ENCODE results near the gene C12orf60.
"Not testable (repeated sequence)": the region's sequence is repeated elsewhere in the genome, so short reads cannot be mapped to it uniquely, and the experiment has no call there.

Gene C12orf60, protein sequence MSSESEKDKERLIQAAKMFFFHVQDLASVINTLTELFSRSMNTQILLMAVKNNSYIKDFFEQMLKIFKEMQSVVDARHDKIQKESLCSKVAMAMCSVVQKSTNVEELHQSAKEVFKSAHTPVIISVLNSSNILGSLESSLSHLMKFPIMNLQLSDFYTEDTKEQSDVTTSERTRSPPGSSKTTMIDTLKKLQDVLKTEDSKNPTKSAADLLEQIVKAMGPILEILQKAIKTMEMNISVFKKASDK

DNA sequence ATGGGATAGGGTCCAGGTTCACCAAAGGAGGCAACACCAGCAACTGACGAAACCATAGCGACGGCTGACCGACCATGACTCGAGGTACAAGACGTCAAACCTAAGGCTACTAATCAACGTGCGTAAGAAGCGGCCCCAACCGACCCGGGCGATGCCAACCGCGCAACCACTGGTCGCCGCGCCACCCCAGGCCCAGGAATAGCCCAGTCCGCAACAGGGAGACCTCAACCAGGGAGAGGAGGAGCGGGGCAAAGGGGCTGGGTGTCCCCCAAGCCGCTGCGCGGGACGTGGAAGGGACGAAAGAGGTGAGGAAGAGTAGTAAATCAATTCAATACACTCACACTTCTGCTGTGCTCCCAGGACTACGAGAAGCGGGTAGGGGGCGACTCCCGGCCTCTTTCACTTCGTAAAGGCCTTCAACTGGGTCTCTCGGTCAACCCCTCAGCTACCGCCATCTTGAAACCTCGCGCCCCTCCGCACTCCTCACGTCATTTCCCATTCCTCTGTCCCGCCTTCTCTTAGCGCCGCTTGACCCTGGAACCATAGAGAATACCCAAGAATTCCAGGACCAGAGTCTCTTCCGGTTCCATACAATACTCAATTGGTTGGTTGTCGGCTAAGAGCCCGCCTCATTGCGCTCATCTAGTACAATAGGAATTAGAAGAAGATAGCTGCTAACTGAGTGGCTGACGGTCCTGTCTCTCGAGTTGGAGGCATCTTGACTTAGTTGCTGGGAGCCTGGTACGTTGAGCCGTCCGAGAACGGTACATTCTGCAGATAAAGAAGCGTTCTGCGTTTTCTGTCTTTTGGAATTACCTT is at the start of gene C12orf60, which contains the start of gene WBP11:
Gene C12orf60, plus strand, starts transcription at position 660 of the 819 bp plus-strand sequence. CDS start 19,266 bp downstream, outside the sequence.
Gene WBP11, minus strand, starts transcription at position 468 of the 819 bp plus-strand sequence. CDS start 2,095 bp downstream, outside the sequence.
- peak; percentile 99 for DNase-seq (ENCODE audit: low read depth)

DNA sequence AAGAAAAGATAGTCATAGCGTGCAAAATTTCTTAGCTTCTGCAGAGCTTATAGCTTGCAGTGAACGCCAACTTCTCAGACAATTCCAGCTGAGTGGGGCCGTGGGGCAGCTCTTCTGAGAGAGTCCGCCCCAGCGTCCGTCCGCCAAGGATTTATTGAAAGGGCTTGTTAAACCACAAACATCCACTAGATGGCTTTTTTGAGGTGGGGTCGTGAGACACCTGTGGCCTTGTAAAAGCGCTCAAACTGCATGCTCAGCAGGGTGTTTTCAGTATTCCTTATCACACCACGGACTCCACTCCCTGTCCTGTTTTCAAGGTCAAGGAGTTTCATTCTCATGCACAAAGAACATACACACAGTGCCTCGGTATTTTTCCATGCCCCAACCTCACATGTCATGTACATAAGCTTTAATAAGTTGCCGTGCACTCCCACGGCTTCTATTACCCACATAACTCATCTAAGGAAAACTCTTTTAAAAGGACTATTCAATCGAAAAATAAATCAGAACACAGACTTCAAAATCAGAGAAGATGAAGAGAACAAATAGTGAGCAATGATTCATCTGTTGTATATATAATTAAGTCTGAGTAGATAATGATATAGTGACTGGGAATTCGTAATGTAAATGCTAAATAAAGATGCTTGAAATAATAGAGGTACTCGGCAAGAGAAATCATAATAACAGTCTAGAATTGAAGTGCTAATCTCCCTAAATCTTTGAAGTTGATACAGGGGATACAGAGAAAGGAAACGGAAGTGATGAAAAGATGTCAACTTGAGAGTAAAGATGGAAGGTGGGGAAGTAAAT is 46.9 kb upstream of the C12orf60 start:
- DNase-seq (ENCODE audit: low read depth), result peak; percentile 44

DNA sequence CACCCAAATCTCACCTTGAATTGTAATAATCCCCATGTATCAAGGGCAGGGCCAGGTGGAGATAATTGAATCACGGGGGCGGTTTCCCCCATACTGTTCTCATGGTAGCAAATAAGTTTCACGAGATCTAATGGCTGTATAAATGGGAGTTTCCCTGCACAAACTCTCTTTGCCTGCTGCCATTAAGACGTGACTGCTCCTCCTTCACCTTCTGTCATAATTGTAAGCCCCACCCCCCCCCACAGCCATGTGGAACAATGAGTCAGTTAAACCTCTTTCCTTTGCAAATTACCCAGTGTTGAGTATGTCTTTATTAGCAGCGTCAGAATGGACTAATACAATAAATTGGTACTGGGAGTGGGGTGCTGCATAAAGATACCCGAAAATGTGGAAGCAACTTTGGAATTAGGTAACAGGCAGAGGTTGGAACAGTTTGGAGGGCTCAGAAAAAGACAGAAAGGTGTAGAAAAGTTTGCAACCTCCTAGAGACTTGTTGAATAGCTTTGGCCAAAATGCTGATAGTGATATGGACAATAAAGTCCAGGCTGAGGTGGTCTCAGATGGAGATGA is 43.7 kb upstream of the C12orf60 start:
- DNase-seq (ENCODE audit: low read depth), result not testable (repeated sequence)

DNA sequence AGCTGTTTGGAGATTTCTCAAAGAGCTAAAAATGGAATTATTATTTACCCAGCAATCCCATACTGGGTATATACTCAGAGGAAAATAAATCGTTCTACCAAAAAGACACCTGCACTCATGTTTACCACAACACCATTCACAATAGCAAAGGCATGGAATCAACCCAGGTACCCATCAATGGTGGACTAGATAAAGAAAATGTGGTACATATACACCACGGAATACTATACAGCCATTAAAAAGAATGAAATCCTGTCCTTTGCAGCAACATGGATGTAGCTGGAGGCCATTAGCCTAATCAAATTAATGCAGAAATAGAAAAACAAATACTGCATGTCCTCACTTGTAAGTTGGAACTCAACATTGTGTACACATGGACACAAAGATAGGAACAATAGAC is 38.1 kb upstream of the C12orf60 start:
- no peak for DNase-seq (ENCODE audit: low read depth)

DNA sequence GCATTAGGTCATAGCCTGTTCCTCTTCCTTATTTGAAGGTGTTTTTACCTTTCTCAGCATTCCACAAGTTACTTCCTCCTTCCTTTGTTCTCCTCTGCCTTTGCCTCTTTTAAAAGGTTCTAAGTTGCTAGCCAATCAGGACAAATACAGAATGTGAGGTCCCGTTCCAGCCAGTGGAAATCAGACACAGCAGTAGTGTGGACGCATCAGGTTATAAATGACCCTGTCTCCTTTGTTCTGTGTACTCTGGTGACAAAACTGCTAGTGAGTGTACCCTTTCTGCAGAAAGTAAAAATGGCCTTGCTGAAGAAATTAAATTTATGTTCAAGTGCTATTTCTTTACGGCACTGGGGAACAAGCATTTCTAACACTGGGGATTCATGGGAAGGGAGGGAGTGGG is 37.5 kb upstream of the C12orf60 start:
- DNase-seq (ENCODE audit: low read depth), result not testable (repeated sequence)

DNA sequence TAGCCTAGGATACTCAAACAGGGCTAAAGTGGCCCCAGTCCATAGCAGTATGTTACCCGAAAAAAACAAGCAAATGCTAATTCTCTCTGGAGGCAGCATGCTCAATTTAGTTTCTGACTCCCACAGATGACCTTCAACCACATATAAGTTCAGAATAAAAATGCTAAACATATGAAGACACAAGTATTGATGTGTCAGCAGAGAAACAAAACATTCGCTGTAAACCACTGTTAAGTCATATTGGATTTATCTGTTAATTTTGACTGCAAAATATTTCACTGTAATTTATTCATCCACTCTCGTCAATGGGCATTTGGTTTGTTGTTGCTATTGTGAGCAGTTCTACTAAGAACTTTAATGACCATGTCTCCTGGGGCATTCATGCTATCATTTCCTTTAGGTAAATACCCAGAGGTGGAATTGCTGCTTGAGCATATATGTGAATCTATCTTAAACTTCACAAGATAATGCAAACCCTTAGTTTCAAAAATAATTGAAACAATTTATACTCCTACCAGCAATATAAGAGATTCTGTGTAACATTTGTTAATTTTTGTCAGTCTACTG is 36.7 kb upstream of the C12orf60 start:
- DNase-seq (ENCODE audit: low read depth), result no peak

DNA sequence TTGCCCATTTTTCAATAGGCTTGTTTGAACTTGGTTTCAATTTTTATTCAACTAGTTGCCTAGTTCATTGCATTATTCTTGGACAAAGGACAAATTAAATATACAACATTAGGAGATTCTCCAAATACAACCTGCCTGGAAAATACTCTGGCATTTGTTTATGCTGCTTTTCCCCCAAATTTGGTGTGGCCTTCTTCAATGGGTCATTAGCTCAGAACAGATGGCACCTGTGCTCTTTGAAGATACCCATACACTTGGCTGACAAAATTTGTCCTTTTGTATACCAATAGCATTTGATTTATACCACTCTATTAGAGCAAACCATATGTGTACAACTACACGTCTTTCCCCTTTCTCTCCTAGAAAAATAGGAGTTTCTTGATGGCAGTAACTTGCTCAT is 35.9 kb upstream of the C12orf60 start:
- no peak for DNase-seq (ENCODE audit: low read depth)

DNA sequence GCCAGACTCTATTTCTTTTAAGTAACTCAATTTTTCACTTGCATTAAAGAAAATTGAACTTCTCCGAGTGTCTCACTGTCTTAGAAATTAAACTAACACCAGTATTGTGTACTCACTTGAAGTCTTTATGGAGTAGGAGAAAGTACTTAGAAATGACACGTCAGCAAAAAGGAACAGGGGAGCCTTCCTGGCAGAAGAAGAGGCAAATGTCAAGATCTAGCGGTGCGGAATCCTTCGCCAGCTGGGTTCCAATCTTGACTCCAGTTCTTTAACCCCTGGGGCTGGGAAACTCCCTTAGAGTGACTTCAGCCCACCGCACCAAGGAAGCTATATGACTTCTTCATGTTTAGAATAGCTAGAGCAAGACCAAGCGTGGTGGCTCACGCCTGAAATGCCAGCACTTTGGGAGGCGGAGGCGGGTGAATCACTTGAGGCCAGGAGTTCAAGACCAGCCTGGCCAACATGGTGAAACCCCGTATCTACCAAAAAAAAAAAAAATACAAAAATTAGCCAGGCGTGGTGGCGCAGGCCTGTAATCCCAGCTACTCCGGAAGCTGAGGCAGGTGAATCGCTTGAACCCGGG is 34.6 kb upstream of the C12orf60 start:
- DNase-seq (ENCODE audit: low read depth), result peak; percentile 37

DNA sequence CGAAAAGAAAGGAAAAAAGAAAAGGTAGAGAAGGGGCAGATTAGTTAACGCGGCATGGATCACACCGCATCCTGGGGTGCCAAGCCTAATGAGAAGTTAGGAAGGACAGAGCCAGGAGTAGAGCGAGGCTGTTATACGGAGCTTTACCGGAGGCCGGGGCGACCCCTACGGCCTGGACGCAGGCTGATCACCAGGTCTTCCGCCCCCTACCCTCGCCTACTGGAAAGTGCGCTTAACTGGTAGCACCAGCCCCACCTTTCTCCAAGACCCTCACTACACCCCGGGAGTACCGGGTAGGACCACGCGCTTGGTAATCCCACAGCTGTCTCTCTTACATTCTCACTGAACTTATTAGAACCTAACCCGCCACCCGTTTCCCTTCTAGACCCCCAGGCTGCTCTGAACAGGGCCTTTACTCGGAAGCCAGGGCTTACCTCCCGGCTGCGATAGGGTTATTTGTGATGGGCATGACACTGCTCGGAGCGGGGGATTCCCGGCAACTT is 34.0 kb upstream of the C12orf60 start:
- peak; percentile 31 for DNase-seq (ENCODE audit: low read depth)

DNA sequence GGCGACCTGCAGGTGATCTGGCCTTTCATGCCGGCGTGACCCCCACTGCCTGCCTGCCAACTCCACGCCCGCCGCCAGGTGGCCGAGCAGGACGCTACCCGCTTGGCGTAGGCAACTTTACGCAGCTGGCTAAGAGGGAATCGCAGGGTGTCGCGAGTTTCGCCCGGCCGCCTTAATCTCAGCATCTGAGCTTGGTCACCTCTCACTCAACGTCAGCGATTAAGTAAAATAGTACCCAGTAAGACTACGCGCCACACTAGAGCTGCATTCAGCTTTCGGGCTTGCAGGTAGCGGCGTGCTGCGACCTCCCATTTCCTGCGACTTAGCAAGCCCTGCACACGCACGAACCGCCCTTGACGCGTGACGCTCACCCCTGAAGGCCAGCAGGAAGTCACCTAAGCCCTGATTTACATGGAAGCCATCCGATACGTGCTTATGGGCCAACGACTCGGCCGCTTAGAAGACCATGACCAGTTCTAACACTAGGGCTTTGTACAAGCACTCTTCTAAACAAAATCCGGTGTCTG is 33.4 kb upstream of the C12orf60 start:
- DNase-seq (ENCODE audit: low read depth), result peak; percentile 63

DNA sequence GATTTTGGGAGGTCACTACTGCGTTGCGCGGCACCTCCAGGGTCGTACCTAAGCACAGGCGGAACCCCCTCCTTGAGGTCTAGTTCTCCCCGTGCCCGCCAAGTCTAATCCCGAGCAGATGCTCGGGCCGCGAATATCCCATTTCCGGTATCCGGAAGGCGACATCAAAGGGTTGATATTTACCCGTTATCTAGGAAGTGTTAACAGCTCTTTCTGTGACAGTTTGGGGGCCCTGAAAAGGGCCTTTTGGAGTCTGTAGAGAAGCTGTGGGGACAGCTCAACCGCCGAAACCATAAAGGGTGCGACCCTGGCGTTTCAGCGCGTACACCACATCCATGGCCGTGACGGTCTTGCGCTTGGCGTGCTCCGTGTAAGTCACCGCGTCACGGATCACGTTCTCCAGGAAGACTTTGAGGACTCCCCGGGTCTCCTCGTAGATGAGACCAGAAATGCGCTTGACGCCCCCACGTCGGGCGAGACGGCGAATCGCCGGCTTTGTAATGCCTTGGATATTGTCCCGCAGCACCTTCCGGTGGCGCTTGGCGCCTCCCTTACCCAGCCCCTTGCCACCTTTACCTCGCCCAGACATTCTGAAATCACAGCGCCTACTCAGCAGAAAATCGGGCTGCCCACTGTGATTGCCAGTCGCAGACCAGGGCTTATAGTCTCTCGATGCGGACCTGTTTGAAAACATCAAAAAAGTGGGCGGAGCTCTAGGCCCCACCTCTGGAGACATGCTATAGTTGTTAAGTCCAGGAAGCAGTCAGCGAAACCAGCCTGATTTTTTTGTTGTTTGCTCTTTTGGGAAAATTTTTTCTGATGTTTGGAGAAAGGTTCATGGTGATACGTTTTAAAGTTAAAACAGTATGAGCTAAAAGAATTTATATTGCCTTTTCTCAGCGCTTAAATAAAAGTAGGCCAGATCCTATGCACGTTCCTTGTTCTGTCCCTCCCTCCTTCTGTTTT is 32.7 kb upstream of the C12orf60 start:
- DNase-seq (ENCODE audit: low read depth), result peak; percentile 93

DNA sequence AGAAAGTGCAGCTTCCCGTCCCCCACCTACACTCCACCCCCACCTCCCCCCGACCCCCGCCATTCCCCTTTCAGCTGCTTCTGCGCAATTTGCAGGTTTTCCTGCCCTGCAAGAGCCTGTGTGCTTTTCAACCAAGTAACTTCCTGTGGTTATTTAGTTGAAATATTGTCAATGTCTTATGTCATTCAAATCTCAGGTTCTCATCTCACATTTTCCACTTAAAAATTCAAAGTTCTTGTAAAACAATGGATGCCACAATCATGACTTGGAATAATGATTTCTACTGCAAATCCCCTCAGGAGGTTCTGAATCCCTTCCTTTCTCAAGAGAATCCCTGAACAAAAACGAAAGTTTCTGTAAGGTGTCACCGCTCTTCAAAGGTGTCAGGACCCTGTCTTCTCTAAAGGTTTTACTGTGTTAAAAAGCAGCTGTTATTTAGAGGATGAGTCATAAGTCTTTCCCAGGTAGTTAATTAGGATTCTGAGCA is 31.8 kb upstream of the C12orf60 start:
- no peak for DNase-seq (ENCODE audit: low read depth)

DNA sequence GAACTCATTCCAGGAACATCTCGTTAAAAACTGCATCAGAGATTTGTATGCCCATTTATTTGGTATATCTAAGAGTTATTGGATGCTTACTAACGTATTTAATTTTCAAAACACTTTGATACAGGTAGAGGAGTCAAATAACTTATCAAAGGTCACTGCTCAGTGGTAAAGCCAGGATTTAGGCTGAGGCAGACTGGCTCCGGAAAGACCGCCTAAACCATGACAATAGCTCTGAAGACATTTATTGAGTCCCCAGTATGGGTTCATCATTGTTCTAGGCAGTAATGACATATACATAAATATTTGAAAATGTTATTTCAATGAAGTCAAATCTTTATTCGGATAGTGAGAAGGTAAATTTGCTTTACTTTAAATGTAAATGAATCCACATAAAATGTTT is 30.5 kb upstream of the C12orf60 start:
- no peak for DNase-seq (ENCODE audit: low read depth)

DNA sequence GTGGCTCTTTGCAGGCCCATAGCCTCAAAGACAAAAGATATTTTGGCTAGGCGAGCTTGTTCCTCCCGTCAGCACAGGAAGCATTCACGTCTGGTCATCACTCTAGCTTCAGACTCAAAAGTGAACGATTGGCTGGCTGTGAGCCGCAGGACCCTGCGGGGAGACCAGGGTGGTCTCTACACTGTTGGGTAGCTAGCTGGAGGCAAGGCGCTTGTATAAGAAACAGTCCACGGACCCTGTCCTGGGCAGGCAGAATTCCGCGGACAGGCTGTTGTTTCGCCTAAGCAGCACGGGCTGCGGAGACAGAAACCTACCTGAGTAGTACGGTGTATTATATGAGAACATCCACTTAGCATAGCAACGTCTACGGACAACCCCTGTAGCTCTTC is 29.8 kb upstream of the C12orf60 start:
- DNase-seq (ENCODE audit: low read depth), result no peak

DNA sequence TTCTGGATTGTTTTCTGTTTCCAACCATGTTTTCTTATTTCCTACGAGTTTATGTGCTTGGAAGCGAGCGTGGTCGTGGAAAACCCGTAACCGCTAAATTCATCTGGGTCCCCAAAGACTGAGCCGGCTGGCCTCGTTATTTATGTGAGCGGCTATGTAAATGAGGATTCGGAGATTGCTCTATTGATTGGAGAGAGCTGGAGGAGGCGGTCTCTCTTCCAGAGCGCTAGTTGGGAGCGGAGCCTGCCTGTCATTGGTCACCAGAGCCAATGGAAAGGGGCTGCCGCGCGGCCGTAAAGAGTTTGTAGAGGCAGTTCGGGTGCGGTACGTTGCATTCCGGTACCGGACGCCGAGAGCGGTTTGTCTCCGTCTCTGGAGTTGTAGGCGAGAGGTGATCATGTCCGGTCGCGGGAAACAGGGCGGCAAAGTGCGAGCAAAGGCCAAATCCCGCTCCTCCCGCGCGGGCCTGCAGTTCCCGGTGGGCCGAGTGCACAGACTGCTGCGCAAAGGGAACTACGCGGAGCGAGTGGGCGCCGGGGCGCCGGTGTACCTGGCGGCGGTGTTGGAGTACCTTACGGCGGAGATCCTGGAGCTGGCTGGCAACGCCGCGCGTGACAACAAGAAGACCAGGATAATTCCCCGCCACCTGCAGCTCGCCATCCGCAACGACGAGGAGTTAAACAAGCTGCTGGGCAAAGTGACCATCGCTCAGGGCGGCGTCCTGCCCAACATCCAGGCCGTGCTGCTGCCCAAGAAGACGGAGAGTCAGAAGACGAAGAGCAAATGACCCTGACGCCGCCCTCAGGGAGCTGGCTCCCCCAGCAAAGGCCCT is 29.2 kb upstream of the C12orf60 start:
- DNase-seq (ENCODE audit: low read depth), result peak; percentile 96

DNA sequence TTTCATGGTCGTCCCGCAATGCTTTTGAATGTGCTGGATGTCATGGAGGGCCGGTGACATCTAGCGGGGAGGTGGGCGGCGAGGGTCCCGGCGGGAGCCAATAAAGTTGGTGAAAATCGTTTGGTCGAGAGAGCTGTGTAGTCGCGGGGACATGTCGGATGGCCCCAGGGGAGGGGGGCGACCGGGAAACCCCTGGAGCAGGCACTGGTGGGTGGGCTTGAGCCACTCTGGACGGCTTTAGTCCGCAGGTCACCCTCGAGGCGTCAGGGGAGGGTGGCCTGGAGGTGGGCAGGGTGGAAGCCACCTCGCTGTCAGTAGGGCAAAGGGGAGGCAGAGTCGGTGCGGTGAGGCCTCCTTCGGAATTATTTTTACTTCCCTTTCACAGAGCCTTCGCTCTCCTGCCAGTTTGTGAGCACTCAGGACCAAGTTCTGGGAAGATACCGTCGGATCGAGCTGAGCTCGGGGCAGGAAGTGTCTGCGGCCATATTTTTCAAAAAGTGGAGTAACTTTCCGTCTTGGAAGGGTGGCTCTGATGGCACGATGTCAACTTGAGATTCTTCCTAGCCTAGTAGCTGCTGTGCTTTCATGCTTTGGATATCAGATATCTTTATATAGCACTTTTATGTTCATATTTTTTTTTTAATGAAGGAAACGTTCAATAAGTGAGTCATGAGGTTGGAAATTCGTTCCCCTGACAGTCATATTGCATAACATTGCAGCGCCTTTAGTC is 28.4 kb upstream of the C12orf60 start:
- no peak for DNase-seq (ENCODE audit: low read depth)

DNA sequence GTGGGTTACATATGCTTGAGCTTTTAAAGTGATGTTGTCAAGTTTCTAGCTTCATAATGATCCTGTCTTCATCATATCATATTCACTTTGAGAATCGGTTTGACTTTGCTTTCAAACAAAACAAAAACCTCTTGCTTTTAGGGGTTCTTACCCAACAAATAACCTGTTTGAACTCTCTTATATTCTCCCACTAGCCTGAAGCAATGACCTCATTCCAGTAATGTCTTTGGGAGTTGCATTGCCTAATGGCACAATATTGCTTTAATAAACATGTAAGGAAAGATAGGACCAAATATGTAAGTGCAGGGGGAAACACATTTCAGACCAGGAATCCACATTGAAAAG is 27.9 kb upstream of the C12orf60 start:
- peak; percentile 80 for DNase-seq (ENCODE audit: low read depth)
